Neural cell (in vitro differentiated cells): Measurements from ENCODE around the gene CDRT4. TPM values are rescaled to one million over a fixed set of nuclear protein-coding genes. Genes with fewer than 3 reads are reported as not detected.

ENCODE experiments used
- H2AFZ ChIP-seq: fragments of 200-600, 300-800 bp; sonication (generic), shearing (Covaris generic); 2 replicates; pipeline ENCODE4 v1.6.0; 2014; ENCODE audit warnings: low read depth, mild to moderate bottlenecking, antibody characterized with exemption, low read length, moderate library complexity
- H3F3A ChIP-seq: fragments of 200-600 bp; shearing (Covaris generic); 2 replicates; pipeline ENCODE4 v1.6.1; 2016; ENCODE audit warnings: mild to moderate bottlenecking, moderate library complexity, mixed read lengths, antibody characterized with exemption, low read length; ENCODE audit not compliant: insufficient read depth, poor library complexity, severe bottlenecking
- H3K27ac ChIP-seq: fragments of 200-600, 300-800 bp; sonication (generic), shearing (Covaris generic); 2 replicates; pipeline ENCODE4 v1.5.1; 2014; ENCODE audit warnings: mild to moderate bottlenecking, low read length, moderate library complexity
- H3K27me3 ChIP-seq: fragments of 300-800, 200-600 bp; sonication (generic), shearing (Covaris generic); 2 replicates; pipeline ENCODE4 v1.6.0; 2014; ENCODE audit warnings: mild to moderate bottlenecking, low read depth, low read length, moderate library complexity; ENCODE audit not compliant: insufficient read depth
- H3K36me3 ChIP-seq: fragments of 300-800, 200-600 bp; sonication (generic), shearing (Covaris generic); 2 replicates; pipeline ENCODE4 v1.5.1; 2014; ENCODE audit warnings: mild to moderate bottlenecking, antibody characterized with exemption, low read length, moderate library complexity; ENCODE audit not compliant: insufficient read depth
- H3K4me2 ChIP-seq: fragments of 300-800, 200-600 bp; sonication (generic), shearing (Covaris generic); 2 replicates; pipeline ENCODE4 v1.6.0; 2014; ENCODE audit warnings: mild to moderate bottlenecking, low read length
- H3K4me3 ChIP-seq: fragments of 300-800, 200-600 bp; sonication (generic), shearing (Covaris generic); 2 replicates; pipeline ENCODE4 v1.5.1; 2014; ENCODE audit warnings: mild to moderate bottlenecking, low read length, moderate library complexity
- H3K79me2 ChIP-seq: fragments of 200-600 bp; shearing (Covaris generic); replicated peaks from 2 replicates; pipeline ENCODE4 v1.6.0; 2014; ENCODE audit warnings: mild to moderate bottlenecking, low read length, moderate library complexity; ENCODE audit not compliant: insufficient read depth
- H3K9ac ChIP-seq: fragments of 300-800, 200-600 bp; sonication (generic), shearing (Covaris generic); 2 replicates; pipeline ENCODE4 v1.6.1; 2016; ENCODE audit warnings: mild to moderate bottlenecking, low read length, mixed read lengths
- H3K9me2 ChIP-seq: fragments of 200-600 bp; shearing (Covaris generic); 2 replicates; pipeline ENCODE4 v1.6.1; 2016; ENCODE audit warnings: mild to moderate bottlenecking, low read length, mixed read lengths; ENCODE audit not compliant: insufficient read depth
- H3K9me3 ChIP-seq: fragments of 200-600, 300-800 bp; sonication (generic), shearing (Covaris generic); 2 replicates; pipeline ENCODE4 v1.6.1; 2016; ENCODE audit warnings: mild to moderate bottlenecking, mixed run types, low read length, moderate library complexity, mixed read lengths
- H4K20me1 ChIP-seq: fragments of 200-600 bp; shearing (Covaris generic); 2 replicates; pipeline ENCODE4 v1.6.1; 2016; ENCODE audit warnings: mild to moderate bottlenecking, mixed run types; ENCODE audit not compliant: insufficient read depth
- CTCF ChIP-seq: fragments of 450-650 bp; IDR thresholded peaks from 2 replicates; pipeline ENCODE4 v1.5.1; 2014; ENCODE audit warnings: antibody characterized with exemption, mild to moderate bottlenecking, moderate library complexity; ENCODE audit not compliant: poor library complexity, severe bottlenecking
- EP300 ChIP-seq: fragments of 450-650 bp; conservative IDR thresholded peaks from 2 replicates; pipeline ENCODE4 v1.6.1; 2014; ENCODE audit warnings: antibody characterized with exemption, mild to moderate bottlenecking, moderate library complexity; ENCODE audit not compliant: poor library complexity, severe bottlenecking
- EZH2 ChIP-seq: fragments of 200-600, 300-800 bp; shearing (Covaris generic), sonication (generic); IDR thresholded peaks from 2 replicates; pipeline ENCODE4 v1.6.1; 2014; ENCODE audit warnings: antibody characterized with exemption, low read length, borderline replicate concordance, mild to moderate bottlenecking; ENCODE audit not compliant: insufficient read depth, poor library complexity, severe bottlenecking
- MXI1 ChIP-seq: fragments of 450-650 bp; conservative IDR thresholded peaks from 2 replicates; pipeline ENCODE4 v1.6.1; 2014; ENCODE audit warnings: antibody characterized with exemption, mild to moderate bottlenecking; ENCODE audit not compliant: poor library complexity, severe bottlenecking
- POLR2AphosphoS5 ChIP-seq: IDR thresholded peaks from 2 replicates; pipeline ENCODE4 v1.6.1; 2012
- RAD21 ChIP-seq: fragments of 450-650 bp; conservative IDR thresholded peaks from 2 replicates; pipeline ENCODE4 v1.6.1; 2014; ENCODE audit warnings: antibody characterized with exemption, mild to moderate bottlenecking, moderate library complexity
- REST ChIP-seq: IDR thresholded peaks from 2 replicates; pipeline ENCODE4 v1.6.1; 2012; ENCODE audit warnings: borderline replicate concordance
- SMC3 ChIP-seq: fragments of 450-650 bp; conservative IDR thresholded peaks from 2 replicates; pipeline ENCODE4 v1.6.1; 2014; ENCODE audit warnings: antibody characterized with exemption, mild to moderate bottlenecking, moderate library complexity; ENCODE audit not compliant: poor library complexity
- TAF1 ChIP-seq: IDR thresholded peaks from 2 replicates; pipeline ENCODE4 v1.6.1; 2012; ENCODE audit warnings: low read depth
- polyA plus RNA-seq: library from polyadenylated mRNA; depleted of rRNA; stranded (reverse); fragments of >200 nt; gene quantifications from 2 replicates; pipeline ENCODE4 v1.2.3, GENCODE V29; 2014

Gene CDRT4
- polyA plus RNA-seq, 1 donor from 2014 or later = 22.5 TPM

- no peak overlapping the region for H3K4me3 ChIP-seq
- H4K20me1 ChIP-seq = no peaks in the 10 kb centered on the region
- H3K4me2 ChIP-seq = no peak overlapping the region
- H2AFZ ChIP-seq = no peak overlapping the region
- no peaks in the 10 kb centered on the region for H3K27me3 ChIP-seq
- no peaks in the 10 kb centered on the region for H3F3A ChIP-seq
- H3K36me3 ChIP-seq = no peaks in the 10 kb centered on the region
- H3K27ac ChIP-seq = no peak overlapping the region
- no peak overlapping the region for H3K9ac ChIP-seq
- no peaks in the 10 kb centered on the region for H3K79me2 ChIP-seq
- TF ChIP-seq RAD21 = no peak
- no peaks in the 10 kb centered on the region for H3K9me3 ChIP-seq
- no peaks in the 10 kb centered on the region for H3K9me2 ChIP-seq
Measured at GRCh38 chr17:15468126-15468525, 705 bp upstream of the CDRT4 start.

GRCh38 chr17:15466131-15466530 is 1.3 kb downstream of the CDRT4 start:
- Histone ChIP-seq H3K79me2 (no peaks in the 10 kb centered on the region), H3K9me3 (no peaks in the 10 kb centered on the region), H3K27ac (no peak overlapping the region), H3K36me3 (no peaks in the 10 kb centered on the region), H3F3A (no peaks in the 10 kb centered on the region), H3K9ac (no peak overlapping the region), H3K27me3 (no peaks in the 10 kb centered on the region), H3K4me3 (no peak overlapping the region), H4K20me1 (no peaks in the 10 kb centered on the region), H2AFZ (no peak overlapping the region), H3K4me2 (no peak overlapping the region), H3K9me2 (no peaks in the 10 kb centered on the region)
- TF ChIP-seq TAF1 (no peak), CTCF (no peak), EZH2 (no peak), SMC3 (no peak)

GRCh38 chr17:15465045-15465701 is 2.2 kb downstream of the CDRT4 start:
- H3K9me3 ChIP-seq = no peaks in the 10 kb centered on the region
- TF ChIP-seq MXI1 (no peak), POLR2AphosphoS5 (no peak), EP300 (no peak), REST (no peak), TAF1 (no peak), CTCF (no peak), RAD21 (no peak), SMC3 (no peak), EZH2 (no peak)
- H3K79me2 ChIP-seq = no peaks in the 10 kb centered on the region
- H3K27me3 ChIP-seq = no peaks in the 10 kb centered on the region
- H3F3A ChIP-seq = no peaks in the 10 kb centered on the region
- H3K9me2 ChIP-seq = no peaks in the 10 kb centered on the region
- no peak overlapping the region for H3K4me2 ChIP-seq
- no peak overlapping the region for H3K9ac ChIP-seq
- H2AFZ ChIP-seq = no peak overlapping the region
- H4K20me1 ChIP-seq = no peaks in the 10 kb centered on the region
- H3K36me3 ChIP-seq = no peaks in the 10 kb centered on the region
- no peak overlapping the region for H3K27ac ChIP-seq
- no peak overlapping the region for H3K4me3 ChIP-seq
